ENCODE results near the gene RRP15. TPM values are rescaled to one million over a fixed set of nuclear protein-coding genes. Genes with fewer than 3 reads are reported as not detected.

Gene RRP15
- total and polyA plus RNA-seq, 8 donors, result 13.8 to 31.7 (median 26.7) TPM

DNA sequence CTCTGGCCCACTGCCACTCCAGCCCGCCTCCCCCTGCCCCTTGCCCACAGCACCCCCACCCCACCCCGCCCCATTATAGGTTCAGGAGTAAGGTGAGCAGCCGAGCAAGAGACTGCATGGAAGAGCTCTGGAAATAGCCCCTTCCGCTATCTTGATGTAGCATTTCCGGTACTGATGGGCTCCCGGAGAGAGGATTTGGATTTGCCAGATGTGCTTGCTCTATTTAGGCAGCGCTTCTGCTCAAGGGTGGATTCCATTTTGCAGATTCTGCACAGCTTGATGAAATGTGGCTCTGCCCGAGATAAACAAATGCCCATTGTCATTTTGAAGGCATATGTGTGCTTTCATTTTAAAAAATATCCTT lies 67.0 kb downstream of the RRP15 start:
- intact Hi-C loops (cut with DNase I), result no loop called here
- peaks cover 0 to 16% of the 10 kb centered on the region in 2 donors for H3K27me3 ChIP-seq
- H3K4me3 ChIP-seq, result no peak overlapping the region
- H3K4me1 ChIP-seq, result peaks cover 4 to 26% of the 10 kb centered on the region in 2 donors
- no peak for DNase-seq
- no peaks in the 10 kb centered on the region for H3K36me3 ChIP-seq
- TF ChIP-seq, protein P1, sequence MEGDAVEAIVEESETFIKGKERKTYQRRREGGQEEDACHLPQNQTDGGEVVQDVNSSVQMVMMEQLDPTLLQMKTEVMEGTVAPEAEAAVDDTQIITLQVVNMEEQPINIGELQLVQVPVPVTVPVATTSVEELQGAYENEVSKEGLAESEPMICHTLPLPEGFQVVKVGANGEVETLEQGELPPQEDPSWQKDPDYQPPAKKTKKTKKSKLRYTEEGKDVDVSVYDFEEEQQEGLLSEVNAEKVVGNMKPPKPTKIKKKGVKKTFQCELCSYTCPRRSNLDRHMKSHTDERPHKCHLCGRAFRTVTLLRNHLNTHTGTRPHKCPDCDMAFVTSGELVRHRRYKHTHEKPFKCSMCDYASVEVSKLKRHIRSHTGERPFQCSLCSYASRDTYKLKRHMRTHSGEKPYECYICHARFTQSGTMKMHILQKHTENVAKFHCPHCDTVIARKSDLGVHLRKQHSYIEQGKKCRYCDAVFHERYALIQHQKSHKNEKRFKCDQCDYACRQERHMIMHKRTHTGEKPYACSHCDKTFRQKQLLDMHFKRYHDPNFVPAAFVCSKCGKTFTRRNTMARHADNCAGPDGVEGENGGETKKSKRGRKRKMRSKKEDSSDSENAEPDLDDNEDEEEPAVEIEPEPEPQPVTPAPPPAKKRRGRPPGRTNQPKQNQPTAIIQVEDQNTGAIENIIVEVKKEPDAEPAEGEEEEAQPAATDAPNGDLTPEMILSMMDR (IDR thresholded peaks at IDR 0.05), result no peak
- H3K9me3 ChIP-seq, result no peaks in the 10 kb centered on the region
- H3K27ac ChIP-seq, result peak overlapping the region in 1 of 2 donors; percentile 8
- no peak for ATAC-seq

DNA sequence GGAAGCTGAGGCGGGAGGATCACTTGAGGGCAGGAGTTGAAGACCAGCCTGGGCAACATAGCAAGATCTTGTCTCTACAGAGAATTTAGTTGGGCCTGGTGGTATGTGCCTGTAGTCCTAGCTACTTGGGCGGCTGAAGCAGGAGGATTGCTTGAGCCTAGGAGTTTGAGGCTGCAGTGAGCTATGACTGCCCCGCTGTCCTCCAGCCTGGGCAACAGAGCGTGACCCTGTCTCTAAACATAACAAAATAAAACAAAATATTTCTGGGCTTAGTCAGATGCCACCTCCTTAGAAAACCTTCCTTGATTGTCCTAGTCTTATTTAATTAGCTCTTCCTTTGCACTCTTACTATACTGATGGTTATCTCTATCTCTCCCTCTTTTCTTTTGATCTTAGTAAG lies 68.6 kb downstream of the RRP15 start:
- no peak overlapping the region for H3K27ac ChIP-seq
- no peak for DNase-seq
- no peaks in the 10 kb centered on the region for H3K36me3 ChIP-seq
- intact Hi-C loops (cut with DNase I), result no loop called here
- H3K27me3 ChIP-seq, result peaks cover 0 to under 1% of the 10 kb centered on the region in 2 donors
- H3K9me3 ChIP-seq, result no peaks in the 10 kb centered on the region
- TF ChIP-seq, protein P1 (IDR thresholded peaks at IDR 0.05), result no peak
- H3K4me1 ChIP-seq, result peaks cover 4 to 26% of the 10 kb centered on the region in 2 donors
- H3K4me3 ChIP-seq, result no peak overlapping the region
- ATAC-seq, result no peak

DNA sequence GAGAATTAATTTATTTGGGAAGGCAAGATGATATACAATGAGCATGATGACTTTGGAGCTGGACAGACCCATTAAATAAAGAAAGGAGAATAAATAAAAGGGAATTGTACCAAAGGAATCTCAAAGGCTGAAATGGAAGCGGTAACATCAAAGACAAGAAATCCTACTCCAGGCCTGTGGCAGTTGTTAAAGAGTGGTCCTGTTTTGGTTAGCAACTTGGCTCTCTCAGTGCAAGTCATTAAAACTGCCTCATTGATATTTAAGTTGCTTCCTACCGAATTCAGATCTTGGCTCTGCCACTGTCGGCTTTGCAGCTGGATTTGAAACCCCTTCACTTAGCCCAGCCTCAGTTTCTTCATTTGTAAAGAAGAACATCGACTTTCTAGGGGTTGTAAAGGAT lies 70.2 kb downstream of the RRP15 start:
- H3K4me1 ChIP-seq, result peaks cover 2 to 24% of the 10 kb centered on the region in 2 donors
- no peaks in the 10 kb centered on the region for H3K9me3 ChIP-seq
- ATAC-seq, result no peak
- H3K36me3 ChIP-seq, result no peaks in the 10 kb centered on the region
- TF ChIP-seq, protein P1 (IDR thresholded peaks at IDR 0.05), result no peak
- no peaks in the 10 kb centered on the region for H3K27me3 ChIP-seq
- no peak for DNase-seq
- H3K4me3 ChIP-seq, result no peak overlapping the region
- H3K27ac ChIP-seq, result no peak overlapping the region
- intact Hi-C loops (cut with DNase I), result no loop called here

DNA sequence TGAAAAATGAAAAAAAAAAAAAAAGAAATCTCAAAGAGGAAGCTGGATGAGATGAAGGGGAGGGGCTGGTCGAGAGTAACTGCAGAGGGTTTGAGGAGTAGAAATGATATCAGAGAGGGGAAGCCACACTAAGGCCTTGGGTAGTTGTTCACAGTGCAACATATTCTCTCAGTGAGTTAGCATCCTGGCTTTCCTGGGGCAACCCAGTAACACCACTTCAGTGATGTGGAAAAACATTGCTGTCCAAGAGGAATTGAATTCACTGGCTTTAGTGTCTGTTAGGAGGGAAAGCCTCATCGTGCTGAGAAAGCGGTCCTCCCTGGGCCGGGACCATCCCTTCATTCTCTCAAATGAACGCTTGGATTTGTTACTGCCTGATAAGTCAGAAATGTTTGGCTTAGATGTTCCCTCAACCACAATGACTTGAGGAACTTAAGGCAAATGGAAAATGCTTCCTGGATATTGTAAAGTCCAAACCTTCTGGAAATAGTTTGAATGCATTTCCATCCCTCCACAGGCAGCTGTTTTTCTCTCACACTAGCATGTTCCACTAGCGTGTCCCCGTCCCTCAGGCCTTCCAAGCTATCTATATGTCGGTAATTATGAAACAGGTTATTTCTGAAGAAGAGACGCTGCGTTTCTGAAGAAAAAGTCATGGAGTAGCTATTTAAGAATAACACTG lies 72.3 kb downstream of the RRP15 start:
- peak overlapping the region in 1 of 2 donors; percentile 10 for H3K27ac ChIP-seq

GRCh38 chr1:218357893-218358232 lies 72.8 kb downstream of the RRP15 start:
- Histone ChIP-seq H3K9me3 (no peaks in the 10 kb centered on the region), H3K36me3 (no peaks in the 10 kb centered on the region), H3K27me3 (no peaks in the 10 kb centered on the region), H3K27ac (peak overlapping the region in 1 of 2 donors; percentile 10), H3K4me1 (peaks cover 0 to 7% of the 10 kb centered on the region in 2 donors), H3K4me3 (no peak overlapping the region)
- no peak for DNase-seq
- intact Hi-C loops (cut with DNase I), result no loop called here
- TF ChIP-seq, protein P1 (IDR thresholded peaks at IDR 0.05), result no peak
- ATAC-seq, result no peak

More for the DNA sequence above, 72.3 kb downstream of the RRP15 start:
- ATAC-seq, result peak; percentile 52
- TF ChIP-seq, protein P1 (IDR thresholded peaks at IDR 0.05), result no peak
- H3K36me3 ChIP-seq, result no peaks in the 10 kb centered on the region
- no peaks in the 10 kb centered on the region for H3K9me3 ChIP-seq
- no peaks in the 10 kb centered on the region for H3K27me3 ChIP-seq
- intact Hi-C loops (cut with DNase I), result no loop called here
- no peak for DNase-seq
- peaks cover 0 to 7% of the 10 kb centered on the region in 2 donors for H3K4me1 ChIP-seq
- no peak overlapping the region for H3K4me3 ChIP-seq
